HG03175 (cell line): ENCODE results near the gene OR2T29.
"Not testable (repeated sequence)": the region's sequence is repeated elsewhere in the genome, so short reads cannot be mapped to it uniquely, and the experiment has no call there.

ENCODE experiments used
- ATAC-seq: cut with Tn5 transposase; IDR thresholded peaks from one replicate; pipeline ENCODE4 v1.9.1; 2021; ENCODE audit warnings: mild to moderate bottlenecking, moderate library complexity; ENCODE audit not compliant: unreplicated experiment

Gene OR2T29

DNA sequence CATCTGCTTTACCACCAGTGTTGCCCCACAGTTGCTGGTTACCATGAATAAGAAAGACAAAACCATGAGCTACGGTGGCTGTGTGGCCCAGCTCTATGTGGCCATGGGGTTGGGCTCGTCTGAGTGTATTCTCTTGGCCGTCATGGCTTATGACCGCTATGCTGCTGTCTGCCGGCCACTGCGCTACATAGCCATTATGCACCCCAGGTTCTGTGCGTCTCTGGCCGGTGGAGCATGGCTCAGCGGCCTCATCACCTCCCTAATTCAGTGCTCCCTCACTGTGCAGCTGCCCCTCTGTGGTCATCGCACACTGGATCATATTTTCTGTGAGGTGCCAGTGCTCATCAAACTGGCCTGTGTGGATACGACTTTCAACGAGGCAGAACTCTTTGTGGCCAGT is 40.7 kb downstream of the OR2T29 start:
- ATAC-seq = no peak

DNA sequence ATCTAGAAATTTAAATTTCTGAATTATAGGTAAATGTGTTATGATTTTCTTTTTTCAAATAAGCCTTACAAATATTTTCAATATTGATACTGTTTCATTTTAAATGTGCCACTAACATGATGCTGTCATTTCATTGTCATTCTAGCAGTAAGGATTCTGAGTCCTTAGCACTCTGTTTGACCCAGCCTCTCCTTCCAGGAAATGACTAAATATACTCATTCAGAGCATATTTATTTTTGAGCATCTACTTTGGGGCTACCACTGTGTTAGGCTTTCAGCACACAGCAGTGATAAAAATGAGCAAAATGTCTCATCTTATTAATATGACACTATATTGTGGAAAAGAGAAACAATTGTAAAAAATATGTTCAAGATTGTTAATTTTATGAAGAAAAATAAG is 52.4 kb downstream of the OR2T29 start:
- ATAC-seq = not testable (repeated sequence)

DNA sequence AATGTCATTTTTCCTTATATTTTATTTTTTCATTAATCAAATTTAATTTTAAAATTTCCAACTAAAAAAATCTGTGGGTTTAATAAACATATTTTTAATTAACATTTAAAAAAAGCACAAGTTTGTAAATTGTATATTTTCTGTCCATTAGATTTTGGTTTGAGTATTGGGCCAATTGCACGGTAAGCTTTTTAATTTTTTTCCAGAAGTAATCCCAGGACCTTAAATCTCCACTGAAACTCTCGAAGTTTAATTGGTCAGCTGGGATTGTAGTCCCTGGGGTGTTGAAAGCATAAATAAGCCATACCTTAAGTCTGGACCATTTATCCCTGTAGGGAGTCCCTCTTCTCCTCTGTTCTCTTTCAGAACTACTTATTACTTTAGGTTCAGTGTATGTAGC is 54.8 kb downstream of the OR2T29 start, which contains the start of gene OR2G6:
OR2G6 (plus strand) TSS at position 301 of the 400 bp plus-strand sequence. CDS start 13,574 bp downstream, outside the sequence.
- ATAC-seq = not testable (repeated sequence)
